HFF-Myc (cell line): ENCODE measurements around the gene TTLL4.

ENCODE experiments used
- DNase-seq: peaks from one replicate; pipeline ENCODE4 v3.0.0-alpha.2; 2011; ENCODE audit warnings: low read depth; ENCODE audit errors: extremely low read depth
- H3K4me3 ChIP-seq: replicated peaks from 2 replicates; pipeline ENCODE4 v1.5.1; 2011; ENCODE audit warnings: low read depth, mild to moderate bottlenecking, control low read depth, low read length
- TF ChIP-seq, protein P1 (sequence below): IDR thresholded peaks from 2 replicates; pipeline ENCODE4 v1.5.1; 2012; ENCODE audit warnings: mild to moderate bottlenecking, low read depth, low read length, control low read depth; ENCODE audit errors: missing control alignments

Gene TTLL4

DNA sequence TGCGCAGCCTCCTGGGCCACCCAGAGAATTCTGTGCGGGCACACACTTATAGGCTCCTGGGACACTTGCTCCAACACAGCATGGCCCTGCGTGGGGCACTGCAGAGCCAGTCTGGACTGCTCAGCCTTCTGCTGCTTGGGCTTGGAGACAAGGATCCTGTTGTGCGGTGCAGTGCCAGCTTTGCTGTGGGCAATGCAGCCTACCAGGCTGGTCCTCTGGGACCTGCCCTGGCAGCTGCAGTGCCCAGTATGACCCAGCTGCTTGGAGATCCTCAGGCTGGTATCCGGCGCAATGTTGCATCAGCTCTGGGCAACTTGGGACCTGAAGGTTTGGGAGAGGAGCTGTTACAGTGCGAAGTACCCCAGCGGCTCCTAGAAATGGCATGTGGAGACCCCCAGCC is 11.8 kb upstream of the TTLL4 start:
- DNase-seq, result no peak
- H3K4me3 ChIP-seq, result no peak overlapping the region
- TF ChIP-seq, protein P1, sequence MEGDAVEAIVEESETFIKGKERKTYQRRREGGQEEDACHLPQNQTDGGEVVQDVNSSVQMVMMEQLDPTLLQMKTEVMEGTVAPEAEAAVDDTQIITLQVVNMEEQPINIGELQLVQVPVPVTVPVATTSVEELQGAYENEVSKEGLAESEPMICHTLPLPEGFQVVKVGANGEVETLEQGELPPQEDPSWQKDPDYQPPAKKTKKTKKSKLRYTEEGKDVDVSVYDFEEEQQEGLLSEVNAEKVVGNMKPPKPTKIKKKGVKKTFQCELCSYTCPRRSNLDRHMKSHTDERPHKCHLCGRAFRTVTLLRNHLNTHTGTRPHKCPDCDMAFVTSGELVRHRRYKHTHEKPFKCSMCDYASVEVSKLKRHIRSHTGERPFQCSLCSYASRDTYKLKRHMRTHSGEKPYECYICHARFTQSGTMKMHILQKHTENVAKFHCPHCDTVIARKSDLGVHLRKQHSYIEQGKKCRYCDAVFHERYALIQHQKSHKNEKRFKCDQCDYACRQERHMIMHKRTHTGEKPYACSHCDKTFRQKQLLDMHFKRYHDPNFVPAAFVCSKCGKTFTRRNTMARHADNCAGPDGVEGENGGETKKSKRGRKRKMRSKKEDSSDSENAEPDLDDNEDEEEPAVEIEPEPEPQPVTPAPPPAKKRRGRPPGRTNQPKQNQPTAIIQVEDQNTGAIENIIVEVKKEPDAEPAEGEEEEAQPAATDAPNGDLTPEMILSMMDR, result no peak

DNA sequence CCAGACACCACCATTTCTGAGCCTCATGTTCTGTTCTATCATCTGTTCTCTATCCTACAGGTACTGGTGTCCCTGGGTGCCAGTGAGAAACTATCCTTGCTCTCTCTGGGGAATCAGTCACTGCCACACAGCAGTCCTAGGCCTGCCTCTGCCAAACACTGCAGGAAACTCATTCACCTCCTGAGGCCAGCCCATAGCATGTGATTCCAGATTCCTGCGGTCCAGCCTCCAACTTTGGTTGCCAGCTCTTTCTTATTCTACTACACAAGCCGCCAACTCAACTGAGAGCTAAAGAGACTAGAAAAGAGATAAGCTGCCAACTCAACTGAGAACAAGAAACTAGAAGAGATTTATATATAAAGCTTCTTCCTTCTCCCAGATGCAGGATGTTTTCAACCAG is 8.8 kb upstream of the TTLL4 start:
- H3K4me3 ChIP-seq, result no peak overlapping the region
- TF ChIP-seq, protein P1, result no peak
- DNase-seq, result no peak

DNA sequence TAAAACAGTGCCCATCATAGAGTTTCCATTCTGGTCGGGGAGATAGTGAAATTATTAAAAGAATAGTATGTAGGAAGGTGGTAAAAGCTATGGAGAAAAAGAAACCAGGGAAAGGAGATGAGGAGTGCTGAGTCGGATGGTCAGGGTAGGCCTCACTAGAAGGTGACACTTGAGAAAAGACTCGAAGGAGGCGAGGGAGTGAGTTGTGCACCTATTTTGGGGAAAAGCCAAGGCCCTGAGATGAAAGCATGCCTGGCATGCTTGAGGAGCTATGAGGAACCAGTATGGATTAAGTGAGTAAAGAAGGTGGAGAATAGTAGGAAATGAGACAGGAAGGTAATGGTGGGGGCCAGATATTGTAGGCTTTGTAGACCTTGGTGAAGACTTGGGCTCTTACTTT is 7.3 kb upstream of the TTLL4 start:
- H3K4me3 ChIP-seq, result no peak overlapping the region
- DNase-seq, result no peak
- TF ChIP-seq, protein P1, result no peak

DNA sequence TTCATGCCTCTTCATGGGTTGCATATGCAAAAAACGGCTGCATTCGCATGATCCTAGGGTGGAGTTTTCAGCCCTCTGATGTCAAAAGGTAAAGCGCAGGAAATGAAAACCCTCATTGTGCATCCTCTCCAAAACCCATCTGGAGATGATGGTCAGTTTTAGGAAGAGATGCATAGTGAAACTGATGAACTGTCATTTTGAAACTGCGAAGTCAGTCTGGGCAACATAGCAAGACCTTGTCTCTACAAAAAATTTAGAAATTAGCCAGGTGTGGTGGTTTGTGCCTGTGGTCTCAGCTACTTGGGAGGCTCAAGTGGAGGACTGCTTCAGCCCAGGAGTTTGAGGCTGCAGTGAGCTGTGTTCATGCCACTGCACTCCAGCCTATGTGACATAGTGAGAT is 2.5 kb upstream of the TTLL4 start:
- TF ChIP-seq, protein P1, result no peak
- no peak overlapping the region for H3K4me3 ChIP-seq
- no peak for DNase-seq

DNA sequence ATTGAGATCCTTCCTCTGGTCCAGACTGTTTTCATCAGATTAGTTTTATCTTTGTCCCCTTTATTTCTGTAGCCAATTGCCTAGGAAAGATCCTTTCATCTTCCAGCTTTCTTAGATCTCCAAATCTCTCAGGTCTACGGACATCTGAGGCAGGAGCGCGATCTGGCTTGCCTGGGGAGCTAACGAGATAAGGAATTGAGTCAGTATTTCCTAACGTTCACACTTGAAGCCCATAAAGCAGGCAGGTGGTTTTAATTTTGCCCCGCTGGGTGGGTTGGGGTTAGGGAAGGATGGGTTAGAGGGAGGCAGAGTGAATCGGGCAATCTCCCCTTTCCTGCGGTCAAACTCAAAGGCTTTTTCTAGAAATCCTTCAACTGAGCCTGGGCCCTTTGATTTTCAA is 727 bp upstream of the TTLL4 start:
- H3K4me3 ChIP-seq, result peak overlapping the region; percentile 83; the same call in 1 of the 2 replicates
- TF ChIP-seq, protein P1, result no peak
- DNase-seq, result no peak

DNA sequence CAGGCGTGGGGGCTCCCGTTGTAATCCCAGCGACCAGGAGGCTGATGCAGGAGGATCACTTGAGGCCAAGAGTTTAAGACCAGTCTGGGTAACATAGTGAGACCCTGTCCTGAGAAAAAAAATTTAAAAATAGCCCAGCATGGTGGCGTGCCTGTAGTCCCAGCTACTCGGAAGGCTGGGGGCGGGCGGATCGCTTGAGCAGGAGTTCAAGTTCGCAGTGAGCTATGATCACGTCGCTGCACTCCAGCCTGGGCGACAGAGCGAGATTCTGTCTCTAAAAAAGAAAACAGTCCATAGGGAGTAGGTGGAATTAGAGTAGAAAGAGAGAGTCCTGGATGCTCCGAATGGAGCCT is 325 bp upstream of the TTLL4 start:
- TF ChIP-seq, protein P1, result no peak
- peak overlapping the region; percentile 83 for H3K4me3 ChIP-seq

DNA sequence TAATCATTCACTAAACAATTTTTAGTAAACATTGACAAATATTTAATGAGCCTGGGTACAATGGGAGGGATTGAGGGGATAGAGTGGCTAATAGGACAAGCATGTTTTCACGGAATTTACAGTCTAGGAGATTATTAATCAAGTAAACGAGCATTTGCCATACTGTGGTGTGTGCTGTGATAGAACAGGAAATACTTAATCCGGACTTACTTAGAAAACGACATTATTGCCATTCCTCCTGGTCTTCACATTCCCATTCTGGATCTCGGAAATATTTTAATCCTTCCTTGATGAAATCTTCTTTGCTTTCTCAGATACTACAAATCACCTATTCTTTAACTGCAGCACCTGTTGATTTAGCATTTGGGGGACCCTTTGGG is 905 bp downstream of the TTLL4 start:
- H3K4me3 ChIP-seq, result peak overlapping the region; percentile 83
- no peak for DNase-seq
- TF ChIP-seq, protein P1, result no peak

More for the DNA sequence above, 325 bp upstream of the TTLL4 start:
- no peak for DNase-seq
